HG03457 (cell line): ENCODE measurements around the gene PRKCZ.
"Not testable (repeated sequence)": the region's sequence is repeated elsewhere in the genome, so short reads cannot be mapped to it uniquely, and the experiment has no call there.

Experiments used
- ATAC-seq: cut with Tn5 transposase; IDR thresholded peaks from one replicate; pipeline ENCODE4 v1.9.1; 2021; ENCODE audit warnings: moderate number of reproducible peaks; ENCODE audit not compliant: unreplicated experiment

The PRKCZ gene

GRCh38 chr1:2081326-2081885 is 31.2 kb downstream of the PRKCZ start:
- no peak for ATAC-seq

- ATAC-seq = no peak
Observed at GRCh38 chr1:2082064-2082463, 31.9 kb downstream of the PRKCZ start.

GRCh38 chr1:2083666-2084065 is 33.5 kb downstream of the PRKCZ start:
- ATAC-seq = no peak

GRCh38 chr1:2084306-2084705 is 34.1 kb downstream of the PRKCZ start:
- no peak for ATAC-seq

- ATAC-seq = no peak
Observed at GRCh38 chr1:2085080-2085479, 34.9 kb downstream of the PRKCZ start.

- ATAC-seq = no peak
Observed at GRCh38 chr1:2086446-2087078, 36.4 kb downstream of the PRKCZ start.

- ATAC-seq = no peak
Observed at GRCh38 chr1:2087766-2088165, 37.6 kb downstream of the PRKCZ start.

- no peak for ATAC-seq
Observed at GRCh38 chr1:2088458-2088857, 38.2 kb downstream of the PRKCZ start.

GRCh38 chr1:2089051-2089450 is 38.8 kb downstream of the PRKCZ start:
- ATAC-seq = no peak

- no peak for ATAC-seq
Observed at GRCh38 chr1:2090216-2090890, 40.1 kb downstream of the PRKCZ start.

- no peak for ATAC-seq
Observed at GRCh38 chr1:2091611-2092604, 41.7 kb downstream of the PRKCZ start.

- no peak for ATAC-seq
Observed at GRCh38 chr1:2093055-2093454, 42.8 kb downstream of the PRKCZ start.

- no peak for ATAC-seq
Observed at GRCh38 chr1:2093636-2094035, 43.4 kb downstream of the PRKCZ start.

GRCh38 chr1:2094269-2095158 is 44.3 kb downstream of the PRKCZ start:
- ATAC-seq = not testable (repeated sequence)

- no peak for ATAC-seq
Observed at GRCh38 chr1:2095394-2095793, 45.2 kb downstream of the PRKCZ start.

- no peak for ATAC-seq
Observed at GRCh38 chr1:2095981-2096736, 45.9 kb downstream of the PRKCZ start.

GRCh38 chr1:2097386-2098300 is 47.4 kb downstream of the PRKCZ start:
- no peak for ATAC-seq

- ATAC-seq = no peak
Observed at GRCh38 chr1:2098301-2098698, 48.1 kb downstream of the PRKCZ start.
